Endodermal cell (in vitro differentiated cells): ENCODE results near the gene DNM1L. TPM values are rescaled to one million over a fixed set of nuclear protein-coding genes. Genes with fewer than 3 reads are reported as not detected.
"Not testable (repeated sequence)": the region's sequence is repeated elsewhere in the genome, so short reads cannot be mapped to it uniquely, and the experiment has no call there.

ENCODE experiments used
- DNase-seq: peaks from one replicate; pipeline ENCODE4 v3.0.0-alpha.2; 2017
- H3K27ac ChIP-seq: 2 replicates; pipeline ENCODE4 v1.5.1; 2013; ENCODE audit warnings: mild to moderate bottlenecking, low read depth, low read length, moderate library complexity
- H3K27me3 ChIP-seq: 2 replicates; pipeline ENCODE4 v1.6.1; 2013; ENCODE audit warnings: mild to moderate bottlenecking, low read length, moderate library complexity; ENCODE audit not compliant: insufficient read depth, control insufficient read depth, poor library complexity, severe bottlenecking
- H3K36me3 ChIP-seq: 2 replicates; pipeline ENCODE4 v1.7.0; 2013; ENCODE audit warnings: mild to moderate bottlenecking, low read length, moderate library complexity; ENCODE audit not compliant: control insufficient read depth, insufficient read depth
- H3K4me1 ChIP-seq: one replicate; pipeline ENCODE4 v1.7.0; 2013; ENCODE audit warnings: low read length; ENCODE audit not compliant: control insufficient read depth, insufficient read depth
- H3K4me3 ChIP-seq: 2 replicates; pipeline ENCODE4 v1.5.1; 2013; ENCODE audit warnings: mild to moderate bottlenecking, low read length, moderate library complexity
- H3K9ac ChIP-seq: 2 replicates; pipeline ENCODE4 v1.6.1; 2013; ENCODE audit warnings: mild to moderate bottlenecking, low read length, moderate library complexity; ENCODE audit not compliant: poor library complexity, severe bottlenecking; ENCODE audit errors: extremely low read depth
- H3K9me3 ChIP-seq: 2 replicates; pipeline ENCODE4 v1.6.1; 2013; ENCODE audit warnings: mild to moderate bottlenecking, low read length, moderate library complexity; ENCODE audit not compliant: control insufficient read depth
- H3K27ac Mint-ChIP-seq: 2 replicates; pipeline ENCODE4 v1.8.0; 2020; ENCODE audit warnings: mixed read lengths
- H3K27me3 Mint-ChIP-seq: 2 replicates; pipeline ENCODE4 v1.8.0; 2021; ENCODE audit warnings: mild to moderate bottlenecking, mixed read lengths; ENCODE audit not compliant: insufficient read depth
- H3K36me3 Mint-ChIP-seq: 2 replicates; pipeline ENCODE4 v1.8.0; 2020; ENCODE audit warnings: low read depth, mixed read lengths
- H3K4me1 Mint-ChIP-seq: 2 replicates; pipeline ENCODE4 v1.8.0; 2020; ENCODE audit warnings: mixed read lengths
- H3K4me3 Mint-ChIP-seq: 2 replicates; pipeline ENCODE4 v1.8.0; 2020; ENCODE audit warnings: mild to moderate bottlenecking, moderate library complexity, mixed read lengths
- H3K9me3 Mint-ChIP-seq: 2 replicates; pipeline ENCODE4 v1.8.0; 2020; ENCODE audit warnings: mild to moderate bottlenecking, mixed read lengths
- WGBS, 2 experiments: methylation state at CpG; one replicate each; pipeline versions ENCODE4 v1.1.5 to v1.1.7; 2013; ENCODE audit warnings: missing lambda C conversion rate in 2 of 2, mixed read lengths in 1 of 2; ENCODE audit not compliant: insufficient coverage in 1 of 2, insufficient read length in 1 of 2; 5-methylcytosine and 5-hydroxymethylcytosine counted together
- total RNA-seq, 2 donors: library from RNA; stranded (reverse); fragmentation: NEBNext Ultra II Directional in 1 of 2; extraction: Animal tissue kit (Norgen Biotek cat#: 25700) in 1 of 2; gene quantifications; 2 replicates in 1 of 2; 3 replicates in 1 of 2; pipeline ENCODE4 v1.2.1, GENCODE V29; 2021
- TF ChIP-seq, protein P1 (sequence below): fragments of 200-600 bp; sonication (generic); conservative IDR thresholded peaks from 2 replicates; pipeline ENCODE4 v1.5.0; 2021; ENCODE audit warnings: antibody characterized with exemption, mild to moderate bottlenecking

The DNM1L gene
- total RNA-seq, 2 donors from 2014 or later, result 100 to 156 TPM

DNA sequence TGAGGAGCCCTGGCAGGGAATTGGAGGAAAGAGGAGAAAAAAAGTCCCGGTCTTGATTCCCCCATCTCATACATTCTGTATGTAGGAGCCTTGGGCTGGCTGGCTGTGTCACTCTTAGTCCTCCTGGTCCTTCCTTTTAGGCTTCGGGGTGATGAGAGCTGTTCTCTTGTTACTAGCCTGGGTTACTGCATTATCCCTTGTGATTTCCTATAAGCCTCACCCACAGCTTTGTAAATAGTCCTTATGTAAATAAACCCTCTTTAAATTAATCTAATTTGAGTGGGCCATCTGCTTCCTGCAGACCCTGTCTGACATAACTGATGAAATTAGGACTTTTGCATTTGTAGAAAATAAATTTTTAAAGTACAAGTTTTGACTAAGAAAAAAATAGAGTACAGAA lies 19.2 kb downstream of the DNM1L start:
- H3K9me3 Mint-ChIP-seq, result peaks cover 17% of the 10 kb centered on the region
- H3K27ac ChIP-seq, result no peak overlapping the region
- TF ChIP-seq, protein P1, sequence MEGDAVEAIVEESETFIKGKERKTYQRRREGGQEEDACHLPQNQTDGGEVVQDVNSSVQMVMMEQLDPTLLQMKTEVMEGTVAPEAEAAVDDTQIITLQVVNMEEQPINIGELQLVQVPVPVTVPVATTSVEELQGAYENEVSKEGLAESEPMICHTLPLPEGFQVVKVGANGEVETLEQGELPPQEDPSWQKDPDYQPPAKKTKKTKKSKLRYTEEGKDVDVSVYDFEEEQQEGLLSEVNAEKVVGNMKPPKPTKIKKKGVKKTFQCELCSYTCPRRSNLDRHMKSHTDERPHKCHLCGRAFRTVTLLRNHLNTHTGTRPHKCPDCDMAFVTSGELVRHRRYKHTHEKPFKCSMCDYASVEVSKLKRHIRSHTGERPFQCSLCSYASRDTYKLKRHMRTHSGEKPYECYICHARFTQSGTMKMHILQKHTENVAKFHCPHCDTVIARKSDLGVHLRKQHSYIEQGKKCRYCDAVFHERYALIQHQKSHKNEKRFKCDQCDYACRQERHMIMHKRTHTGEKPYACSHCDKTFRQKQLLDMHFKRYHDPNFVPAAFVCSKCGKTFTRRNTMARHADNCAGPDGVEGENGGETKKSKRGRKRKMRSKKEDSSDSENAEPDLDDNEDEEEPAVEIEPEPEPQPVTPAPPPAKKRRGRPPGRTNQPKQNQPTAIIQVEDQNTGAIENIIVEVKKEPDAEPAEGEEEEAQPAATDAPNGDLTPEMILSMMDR, result no peak
- H3K27ac Mint-ChIP-seq, result no peak overlapping the region
- H3K4me3 Mint-ChIP-seq, result no peak overlapping the region
- no peaks in the 10 kb centered on the region for H3K27me3 Mint-ChIP-seq
- H3K27me3 ChIP-seq, result no peaks in the 10 kb centered on the region
- H3K4me1 ChIP-seq, result peaks cover 4% of the 10 kb centered on the region
- H3K9ac ChIP-seq, result no peak overlapping the region
- peaks cover 41% of the 10 kb centered on the region for H3K36me3 Mint-ChIP-seq
- no peak for DNase-seq
- peaks cover 13% of the 10 kb centered on the region for H3K36me3 ChIP-seq
- peaks cover 17% of the 10 kb centered on the region for H3K9me3 ChIP-seq
- H3K4me3 ChIP-seq, result no peak overlapping the region
- peaks cover 11% of the 10 kb centered on the region for H3K4me1 Mint-ChIP-seq
- 72% methylated on average over 2 of the region's 2 CpGs; no CpG with 5 or more reads in 1 of the 2 experiments for WGBS, 2 experiments

DNA sequence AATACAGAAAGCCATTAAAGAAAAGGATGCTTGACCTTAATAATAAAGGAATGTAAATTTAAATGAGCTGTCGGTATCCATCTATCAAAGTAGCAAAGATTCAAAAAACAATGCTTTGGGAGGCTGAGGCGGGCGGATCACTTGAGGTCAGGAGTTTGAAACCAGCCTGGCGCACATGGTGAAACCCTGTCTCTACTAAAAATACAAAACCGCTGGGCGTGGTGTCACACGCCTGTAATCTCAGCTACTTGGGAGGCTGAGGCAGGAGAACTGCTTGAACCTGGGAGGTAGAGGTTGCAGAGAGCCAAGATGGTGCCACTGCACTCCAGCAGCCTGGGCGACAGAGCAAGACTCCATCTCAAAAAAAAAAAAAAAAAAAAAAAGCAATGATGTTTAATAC lies 20.3 kb downstream of the DNM1L start:
- H3K36me3 ChIP-seq, result peaks cover 18% of the 10 kb centered on the region
- Mint-ChIP-seq H3K36me3 (peaks cover 36% of the 10 kb centered on the region), H3K4me1 (peaks cover 11% of the 10 kb centered on the region), H3K9me3 (peaks cover 17% of the 10 kb centered on the region)
- H3K4me1 ChIP-seq, H3K4me3 ChIP-seq, H3K27me3 Mint-ChIP-seq, H3K9ac ChIP-seq, H3K27me3 ChIP-seq, H3K4me3 Mint-ChIP-seq, H3K27ac ChIP-seq, DNase-seq, H3K27ac Mint-ChIP-seq: not testable (repeated sequence)
- H3K9me3 ChIP-seq, result peaks cover 17% of the 10 kb centered on the region
- 83 to 99% methylated on average over 4 to 7 of the region's 8 CpGs for WGBS, 2 experiments

DNA sequence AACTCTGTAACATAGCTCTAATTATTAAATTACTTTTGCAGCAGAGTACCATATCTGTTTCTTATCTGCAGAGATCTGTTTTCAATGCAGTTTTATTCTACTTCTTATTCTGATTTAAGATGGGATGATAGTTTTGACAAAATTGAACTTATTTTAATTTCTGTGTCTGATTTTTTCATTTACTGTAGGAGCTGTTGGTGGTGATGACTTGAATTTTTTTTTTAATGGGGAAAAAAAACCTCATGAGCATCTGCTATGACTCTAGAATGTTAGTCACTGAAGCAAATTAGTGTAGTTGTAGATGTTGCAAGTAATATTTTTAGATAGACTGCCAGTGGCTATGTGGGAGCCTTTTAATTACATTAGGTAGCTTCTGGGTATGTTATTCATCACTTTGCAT lies 23.4 kb downstream of the DNM1L start:
- H3K9me3 Mint-ChIP-seq, result no peaks in the 10 kb centered on the region
- Histone ChIP-seq H3K4me3 (no peak overlapping the region), H3K27me3 (no peaks in the 10 kb centered on the region), H3K4me1 (peaks cover 4% of the 10 kb centered on the region), H3K9ac (no peak overlapping the region), H3K27ac (no peak overlapping the region), H3K36me3 (peaks cover 27% of the 10 kb centered on the region), H3K9me3 (no peaks in the 10 kb centered on the region)
- peaks cover 22% of the 10 kb centered on the region for H3K36me3 Mint-ChIP-seq
- TF ChIP-seq, protein P1, result no peak
- H3K27ac Mint-ChIP-seq, result no peak overlapping the region
- no peak overlapping the region for H3K4me3 Mint-ChIP-seq
- no peak for DNase-seq
- H3K27me3 Mint-ChIP-seq, result no peaks in the 10 kb centered on the region
- peaks cover 7% of the 10 kb centered on the region for H3K4me1 Mint-ChIP-seq

DNA sequence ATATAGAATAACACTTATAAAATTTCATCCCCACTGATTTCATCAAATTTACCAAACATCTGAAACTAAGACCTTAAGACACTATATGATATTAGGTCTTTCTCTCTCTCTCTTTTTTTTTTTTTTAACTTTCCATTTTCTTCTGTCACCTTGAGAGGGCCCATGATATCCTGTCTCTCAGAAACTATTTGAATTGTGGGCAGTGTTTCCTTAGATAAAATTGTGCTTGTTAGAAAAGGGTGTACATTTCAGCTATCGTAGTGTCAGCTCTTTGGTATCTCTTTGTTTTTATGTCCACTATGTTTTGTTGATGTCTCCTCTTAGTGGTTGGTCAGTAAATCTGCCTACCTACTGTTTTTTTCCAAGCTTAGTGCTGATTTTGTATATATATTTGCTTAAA lies 23.8 kb downstream of the DNM1L start:
- no peak overlapping the region for H3K27ac ChIP-seq
- no peak overlapping the region for H3K9ac ChIP-seq
- H3K27me3 ChIP-seq, result no peaks in the 10 kb centered on the region
- 100% methylated on average over 1 of the region's 1 CpG; no CpG with 5 or more reads in 1 of the 2 experiments for WGBS, 2 experiments
- peaks cover 4% of the 10 kb centered on the region for H3K4me1 Mint-ChIP-seq
- peaks cover 27% of the 10 kb centered on the region for H3K36me3 ChIP-seq
- H3K27me3 Mint-ChIP-seq, result no peaks in the 10 kb centered on the region
- H3K9me3 Mint-ChIP-seq, result no peaks in the 10 kb centered on the region
- H3K4me3 ChIP-seq, result no peak overlapping the region
- peaks cover 24% of the 10 kb centered on the region for H3K36me3 Mint-ChIP-seq
- H3K27ac Mint-ChIP-seq, result no peak overlapping the region
- TF ChIP-seq, protein P1, result no peak
- peaks cover 3% of the 10 kb centered on the region for H3K4me1 ChIP-seq
- H3K9me3 ChIP-seq, result no peaks in the 10 kb centered on the region
- no peak for DNase-seq
- no peak overlapping the region for H3K4me3 Mint-ChIP-seq
